Measurements from ENCODE around the gene TXNDC8. TPM values are rescaled to one million over a fixed set of nuclear protein-coding genes. Genes with fewer than 3 reads are reported as not detected.

The TXNDC8 gene
- total and polyA plus RNA-seq, 2 experiments from 2014 or later: not detected

- no peak for TF ChIP-seq ZNF462 (CRISPR knock-in tag; IDR thresholded peaks at IDR 0.05)
- no peak for TF ChIP-seq ZNF331 (CRISPR knock-in tag; IDR thresholded peaks at IDR 0.05; ENCODE audit: low read depth)
- TF ChIP-seq NANOG (IDR thresholded peaks at IDR 0.05; ENCODE audit: borderline replicate concordance): no peak
- no peak for TF ChIP-seq POLR2AphosphoS5 (IDR thresholded peaks at IDR 0.05; ENCODE audit: low read depth)
Observed at GRCh38 chr9:110329639-110330230, 7.9 kb downstream of the TXNDC8 start (continued).

DNA sequence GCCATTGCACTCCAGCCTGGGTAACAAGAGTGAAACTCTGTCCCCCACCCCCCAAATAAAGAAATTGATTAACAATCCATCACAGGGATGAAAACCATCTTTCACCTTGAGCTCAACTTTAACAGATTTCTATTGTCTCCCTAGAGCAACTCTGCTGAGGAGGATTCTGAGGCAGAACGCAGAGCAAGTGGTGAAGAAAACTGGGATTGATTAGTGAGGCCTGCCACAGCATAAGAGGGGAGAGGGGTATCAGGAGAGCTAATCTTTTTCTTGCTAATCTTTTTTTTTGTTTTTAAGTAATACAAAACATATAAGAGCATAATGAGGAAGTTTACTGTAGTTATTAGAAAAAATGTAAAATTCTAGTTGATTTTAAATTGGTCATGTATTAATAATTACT, 8.9 kb downstream of the TXNDC8 start:
- Histone ChIP-seq H3K4me1 (ENCODE audit: insufficient read depth) (no peaks in the 10 kb centered on the region), H3K4me3 (no peak overlapping the region), H3K36me3 (ENCODE audit: insufficient read depth) (no peaks in the 10 kb centered on the region), H3K27ac (ENCODE audit: low read depth) (no peak overlapping the region), H4K20me1 (replicated peaks; ENCODE audit: insufficient read depth) (no peaks in the 10 kb centered on the region), H2AFZ (no peak overlapping the region), H3K27me3 (ENCODE audit: insufficient read depth) (no peaks in the 10 kb centered on the region), H3K9me2 (ENCODE audit: insufficient read depth) (0 out of 2 replicates have a peak, but pooled peaks cover 4% of the 10 kb centered on the region), H3K4me2 (no peak overlapping the region), H3F3A (replicated peaks; ENCODE audit: low read depth) (no peaks in the 10 kb centered on the region), H3K79me2 (replicated peaks; ENCODE audit: insufficient read depth) (no peaks in the 10 kb centered on the region)
- Mint-ChIP-seq H3K4me3 (no peak overlapping the region), H3K9me3 (no peaks in the 10 kb centered on the region), H3K27me3 (ENCODE audit: insufficient read depth, low read depth, poor library complexity) (no peaks in the 10 kb centered on the region), H3K36me3 (ENCODE audit: low read depth) (no peaks in the 10 kb centered on the region), H3K27ac (no peak overlapping the region), H3K4me1 (no peaks in the 10 kb centered on the region)
- no peak for DNase-seq (ENCODE audit: low spot score)
- ATAC-seq: no peak
- TF ChIP-seq POLR2AphosphoS5 (IDR thresholded peaks at IDR 0.05; ENCODE audit: low read depth) (no peak), ETS1 (IDR thresholded peaks at IDR 0.05) (no peak), ZNF462 (CRISPR knock-in tag; IDR thresholded peaks at IDR 0.05) (no peak)
